HL-60 (cell line): Measurements from ENCODE around the gene ENOX1.

Experiments
- DNase-seq, 2 experiments: peaks; one replicate each; pipeline ENCODE4 v3.0.0-alpha.2; 2010 to 2020; ENCODE audit warnings: low read depth in 1 of 2, low spot score in 1 of 2
- H3K27ac ChIP-seq: fragments of 250-450 bp; sonication (Bioruptor Pico); replicated peaks from 2 replicates; pipeline ENCODE4 v1.5.1; 2020; ENCODE audit warnings: mild to moderate bottlenecking, moderate library complexity
- H3K27me3 ChIP-seq: fragments of 250-450 bp; sonication (Bioruptor Pico); 2 replicates; pipeline ENCODE4 v1.5.1; 2021; ENCODE audit warnings: mild to moderate bottlenecking, moderate library complexity; ENCODE audit not compliant: insufficient read depth, poor library complexity, severe bottlenecking
- H3K4me3 ChIP-seq: replicated peaks from 2 replicates; pipeline ENCODE4 v1.5.1; 2011; ENCODE audit warnings: mild to moderate bottlenecking, control low read depth, low read length; ENCODE audit not compliant: insufficient read depth
- CTCF ChIP-seq: IDR thresholded peaks from one replicate; pipeline ENCODE4 v1.5.1; 2011; ENCODE audit warnings: low read length, control low read depth, inconsistent platforms; ENCODE audit not compliant: insufficient read depth
- GABPA ChIP-seq: IDR thresholded peaks from 2 replicates; pipeline ENCODE4 v1.6.1; 2012; ENCODE audit warnings: low read depth
- POLR2AphosphoS5 ChIP-seq: IDR thresholded peaks from 2 replicates; pipeline ENCODE4 v1.6.1; 2012; ENCODE audit warnings: low read depth
- SPI1 ChIP-seq: IDR thresholded peaks from 2 replicates; pipeline ENCODE4 v1.6.1; 2012; ENCODE audit warnings: low read depth, mild to moderate bottlenecking, borderline replicate concordance
- TF ChIP-seq, protein P1 (sequence below): IDR thresholded peaks from 2 replicates; pipeline ENCODE4 v1.6.1; 2012; ENCODE audit warnings: low read depth; ENCODE audit not compliant: insufficient replicate concordance

The ENOX1 gene

GRCh38 chr13:43284162-43284561, 502.6 kb downstream of the ENOX1 start:
- TF ChIP-seq POLR2AphosphoS5 (no peak), CTCF (no peak)
- no peak for DNase-seq
- H3K4me3 ChIP-seq, result no peak overlapping the region
- H3K27me3 ChIP-seq, result no peaks in the 10 kb centered on the region
- no peak overlapping the region for H3K27ac ChIP-seq

DNA sequence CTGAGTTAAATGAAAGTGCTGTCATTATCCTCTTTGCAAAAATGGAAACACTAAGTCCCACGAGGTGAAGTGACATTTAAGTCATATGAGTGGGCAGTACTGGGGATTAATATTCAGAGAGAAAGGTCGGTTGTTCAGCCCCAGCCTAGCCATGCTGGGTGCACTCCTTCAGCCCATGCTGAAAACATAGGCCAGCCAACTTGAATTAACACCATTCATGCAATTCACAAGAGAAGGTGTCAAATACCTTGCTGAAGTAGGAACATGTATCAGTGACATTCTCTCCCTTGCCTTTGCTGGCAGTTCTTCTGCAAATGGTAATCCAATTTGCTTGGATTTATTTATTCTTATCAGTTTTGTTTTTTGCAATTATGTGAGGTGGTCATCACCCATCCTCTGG, 507.1 kb downstream of the ENOX1 start:
- H3K27me3 ChIP-seq, result no peaks in the 10 kb centered on the region
- no peak for DNase-seq
- H3K4me3 ChIP-seq, result no peak overlapping the region
- no peak for TF ChIP-seq GABPA
- TF ChIP-seq SPI1, result no peak
- no peak for TF ChIP-seq POLR2AphosphoS5
- no peak for TF ChIP-seq CTCF
- TF ChIP-seq, protein P1, sequence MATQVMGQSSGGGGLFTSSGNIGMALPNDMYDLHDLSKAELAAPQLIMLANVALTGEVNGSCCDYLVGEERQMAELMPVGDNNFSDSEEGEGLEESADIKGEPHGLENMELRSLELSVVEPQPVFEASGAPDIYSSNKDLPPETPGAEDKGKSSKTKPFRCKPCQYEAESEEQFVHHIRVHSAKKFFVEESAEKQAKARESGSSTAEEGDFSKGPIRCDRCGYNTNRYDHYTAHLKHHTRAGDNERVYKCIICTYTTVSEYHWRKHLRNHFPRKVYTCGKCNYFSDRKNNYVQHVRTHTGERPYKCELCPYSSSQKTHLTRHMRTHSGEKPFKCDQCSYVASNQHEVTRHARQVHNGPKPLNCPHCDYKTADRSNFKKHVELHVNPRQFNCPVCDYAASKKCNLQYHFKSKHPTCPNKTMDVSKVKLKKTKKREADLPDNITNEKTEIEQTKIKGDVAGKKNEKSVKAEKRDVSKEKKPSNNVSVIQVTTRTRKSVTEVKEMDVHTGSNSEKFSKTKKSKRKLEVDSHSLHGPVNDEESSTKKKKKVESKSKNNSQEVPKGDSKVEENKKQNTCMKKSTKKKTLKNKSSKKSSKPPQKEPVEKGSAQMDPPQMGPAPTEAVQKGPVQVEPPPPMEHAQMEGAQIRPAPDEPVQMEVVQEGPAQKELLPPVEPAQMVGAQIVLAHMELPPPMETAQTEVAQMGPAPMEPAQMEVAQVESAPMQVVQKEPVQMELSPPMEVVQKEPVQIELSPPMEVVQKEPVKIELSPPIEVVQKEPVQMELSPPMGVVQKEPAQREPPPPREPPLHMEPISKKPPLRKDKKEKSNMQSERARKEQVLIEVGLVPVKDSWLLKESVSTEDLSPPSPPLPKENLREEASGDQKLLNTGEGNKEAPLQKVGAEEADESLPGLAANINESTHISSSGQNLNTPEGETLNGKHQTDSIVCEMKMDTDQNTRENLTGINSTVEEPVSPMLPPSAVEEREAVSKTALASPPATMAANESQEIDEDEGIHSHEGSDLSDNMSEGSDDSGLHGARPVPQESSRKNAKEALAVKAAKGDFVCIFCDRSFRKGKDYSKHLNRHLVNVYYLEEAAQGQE, result no peak
- no peak overlapping the region for H3K27ac ChIP-seq

GRCh38 chr13:43278127-43278526, 508.6 kb downstream of the ENOX1 start:
- Histone ChIP-seq H3K27ac (no peak overlapping the region), H3K4me3 (no peak overlapping the region), H3K27me3 (no peaks in the 10 kb centered on the region)
- DNase-seq, result no peak
- TF ChIP-seq SPI1, result no peak

- no peaks in the 10 kb centered on the region for H3K27me3 ChIP-seq
- TF ChIP-seq GABPA (no peak), POLR2AphosphoS5 (no peak), SPI1 (no peak), CTCF (no peak)
- TF ChIP-seq, protein P1, result no peak
- no peak for DNase-seq
- H3K4me3 ChIP-seq, result no peak overlapping the region
- no peak overlapping the region for H3K27ac ChIP-seq
Observed at GRCh38 chr13:43277142-43277541, 509.6 kb downstream of the ENOX1 start.
